HEK293T (cell line): Measurements from ENCODE around the gene CD4.

Experiments used
- ARNT ChIP-seq: fragments of 450-650 bp; IDR thresholded peaks from 2 replicates; pipeline ENCODE4 v1.6.1; 2017; ENCODE audit warnings: mild to moderate bottlenecking
- ELF4 ChIP-seq: fragments of 450-650 bp; IDR thresholded peaks from 2 replicates; pipeline ENCODE4 v1.6.1; 2017; ENCODE audit warnings: antibody characterized with exemption
- FOXA1 ChIP-seq: fragments of 450-650 bp; IDR thresholded peaks from 2 replicates; pipeline ENCODE4 v1.6.1; 2016; ENCODE audit warnings: mild to moderate bottlenecking
- FOXK2 ChIP-seq: fragments of 450-650 bp; IDR thresholded peaks from 2 replicates; pipeline ENCODE4 v1.6.1; 2016; ENCODE audit warnings: mild to moderate bottlenecking
- FOXM1 ChIP-seq: fragments of 450-650 bp; IDR thresholded peaks from 2 replicates; pipeline ENCODE4 v1.6.1; 2017; ENCODE audit warnings: mild to moderate bottlenecking, borderline replicate concordance
- L3MBTL2 ChIP-seq: fragments of 450-650 bp; conservative IDR thresholded peaks from 2 replicates; pipeline ENCODE4 v1.6.1; 2016; ENCODE audit warnings: mild to moderate bottlenecking
- SP1 ChIP-seq: fragments of 450-650 bp; IDR thresholded peaks from 2 replicates; pipeline ENCODE4 v1.6.1; 2017
- SUZ12 ChIP-seq: fragments of 450-650 bp; IDR thresholded peaks from 2 replicates; pipeline ENCODE4 v1.6.1; 2016; ENCODE audit warnings: mild to moderate bottlenecking
- TARDBP ChIP-seq: fragments of 450-650 bp; IDR thresholded peaks from 2 replicates; pipeline ENCODE4 v1.6.1; 2016
- TF ChIP-seq, protein P1 (sequence below): fragments of 450-650 bp; IDR thresholded peaks from 2 replicates; pipeline ENCODE4 v1.6.1; 2016

DNA sequence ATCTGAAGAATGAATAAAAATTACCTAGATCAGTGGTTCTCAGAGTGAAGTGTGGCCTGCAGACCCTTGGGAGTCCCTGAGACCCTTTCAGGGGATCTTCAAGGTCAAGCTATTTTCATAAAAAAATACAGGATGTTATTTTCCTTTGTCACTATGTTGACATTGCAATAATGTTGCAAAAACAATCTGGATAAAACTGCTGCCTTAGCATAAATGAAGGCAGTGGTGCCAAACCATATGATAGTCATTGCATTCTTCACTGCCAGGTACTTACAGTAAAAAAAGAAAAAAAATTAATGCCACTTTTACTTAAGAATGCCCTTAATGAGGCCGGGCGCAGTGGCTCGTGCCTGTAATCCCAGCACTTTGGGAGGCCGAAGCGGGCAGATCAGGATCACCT, 2.0 kb upstream of the CD4 start:
- TF ChIP-seq SP1 = no peak
- no peak for TF ChIP-seq FOXM1
- TF ChIP-seq ELF4 = no peak
- TF ChIP-seq, protein P1, sequence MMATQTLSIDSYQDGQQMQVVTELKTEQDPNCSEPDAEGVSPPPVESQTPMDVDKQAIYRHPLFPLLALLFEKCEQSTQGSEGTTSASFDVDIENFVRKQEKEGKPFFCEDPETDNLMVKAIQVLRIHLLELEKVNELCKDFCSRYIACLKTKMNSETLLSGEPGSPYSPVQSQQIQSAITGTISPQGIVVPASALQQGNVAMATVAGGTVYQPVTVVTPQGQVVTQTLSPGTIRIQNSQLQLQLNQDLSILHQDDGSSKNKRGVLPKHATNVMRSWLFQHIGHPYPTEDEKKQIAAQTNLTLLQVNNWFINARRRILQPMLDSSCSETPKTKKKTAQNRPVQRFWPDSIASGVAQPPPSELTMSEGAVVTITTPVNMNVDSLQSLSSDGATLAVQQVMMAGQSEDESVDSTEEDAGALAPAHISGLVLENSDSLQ = no peak
- no peak for TF ChIP-seq ARNT
- TF ChIP-seq FOXK2 = no peak
- TF ChIP-seq L3MBTL2 = no peak
- TF ChIP-seq SUZ12 = no peak
- TF ChIP-seq FOXA1 = no peak
- no peak for TF ChIP-seq TARDBP
